ENCODE data around the gene CRY2.
"Not testable (repeated sequence)": the region's sequence is repeated elsewhere in the genome, so short reads cannot be mapped to it uniquely, and the experiment has no call there.

CRY2 gene

DNA sequence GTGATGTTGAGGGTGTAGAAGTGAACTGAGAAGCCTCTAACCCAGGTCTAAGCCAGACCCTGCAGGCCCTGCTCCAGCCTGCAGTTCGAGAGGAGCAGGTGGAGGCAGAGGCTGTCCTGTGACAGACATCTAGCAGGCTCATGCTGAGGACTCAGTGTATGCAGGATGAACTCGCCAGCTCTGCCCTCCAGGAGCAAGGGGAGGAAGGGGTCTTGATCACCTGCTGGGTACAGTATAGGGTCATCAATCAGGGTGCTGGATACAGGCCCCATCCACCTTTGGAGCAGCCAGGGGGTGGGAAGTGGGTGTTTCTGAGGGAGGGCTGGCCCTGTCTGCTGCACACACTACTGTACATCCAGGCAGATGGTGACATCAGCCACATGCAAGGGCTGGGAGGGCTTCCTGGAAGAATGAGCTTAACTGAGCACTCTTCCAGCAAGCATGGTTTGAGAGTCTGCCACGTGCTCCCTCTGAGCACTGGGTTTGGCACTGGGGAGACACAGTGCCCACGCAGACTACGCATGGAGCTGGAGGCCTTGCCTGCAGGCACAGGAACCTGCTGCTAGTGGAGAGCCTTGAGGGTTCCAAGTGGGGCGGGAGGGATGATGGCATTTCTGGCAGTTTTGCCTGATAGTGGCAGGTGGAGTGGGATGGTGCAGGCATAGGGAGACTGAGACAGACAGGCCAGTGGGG is 47.4 kb downstream of the CRY2 start:
- Histone ChIP-seq H3K36me3 (ENCODE audit: control insufficient read depth, insufficient read depth, low read length) (no peaks in the 10 kb centered on the region), H3K4me3 (ENCODE audit: low read depth, low read length) (no peak overlapping the region), H3K9me3 (ENCODE audit: control insufficient read depth, insufficient read depth, low read depth, low read length) (no peaks in the 10 kb centered on the region), H3K27ac (ENCODE audit: low read depth, low read length) (no peak overlapping the region), H3K4me1 (ENCODE audit: control insufficient read depth, insufficient read depth, low read length) (peaks cover 29% of the 10 kb centered on the region), H3K27me3 (ENCODE audit: control insufficient read depth, insufficient read depth, low read length) (peaks cover 13% of the 10 kb centered on the region; the same call in 1 of the 2 replicates), H3K9ac (ENCODE audit: low read length) (no peak overlapping the region)

GRCh38 chr11:45895553-45896259 is 48.4 kb downstream of the CRY2 start:
- no peak overlapping the region for H3K27ac ChIP-seq (ENCODE audit: low read depth, low read length)
- H3K36me3 ChIP-seq (ENCODE audit: control insufficient read depth, insufficient read depth, low read length) = no peaks in the 10 kb centered on the region
- H3K4me3 ChIP-seq (ENCODE audit: low read depth, low read length) = no peak overlapping the region
- peaks cover 33% of the 10 kb centered on the region for H3K4me1 ChIP-seq (ENCODE audit: control insufficient read depth, insufficient read depth, low read length)
- peaks cover 18% of the 10 kb centered on the region for H3K27me3 ChIP-seq (ENCODE audit: control insufficient read depth, insufficient read depth, low read length)
- no peaks in the 10 kb centered on the region for H3K9me3 ChIP-seq (ENCODE audit: control insufficient read depth, insufficient read depth, low read depth, low read length)
- no peak overlapping the region for H3K9ac ChIP-seq (ENCODE audit: low read length)

GRCh38 chr11:45896422-45896984 is 49.2 kb downstream of the CRY2 start:
- Histone ChIP-seq H3K27me3 (ENCODE audit: control insufficient read depth, insufficient read depth, low read length) (peaks cover 26% of the 10 kb centered on the region), H3K4me1 (ENCODE audit: control insufficient read depth, insufficient read depth, low read length) (peaks cover 36% of the 10 kb centered on the region), H3K4me3 (ENCODE audit: low read depth, low read length) (peak overlapping the region; percentile 32; the same call in 1 of the 2 replicates), H3K9ac (ENCODE audit: low read length) (no peak overlapping the region), H3K36me3 (ENCODE audit: control insufficient read depth, insufficient read depth, low read length) (no peaks in the 10 kb centered on the region), H3K9me3 (ENCODE audit: control insufficient read depth, insufficient read depth, low read depth, low read length) (no peaks in the 10 kb centered on the region), H3K27ac (ENCODE audit: low read depth, low read length) (no peak overlapping the region)

DNA sequence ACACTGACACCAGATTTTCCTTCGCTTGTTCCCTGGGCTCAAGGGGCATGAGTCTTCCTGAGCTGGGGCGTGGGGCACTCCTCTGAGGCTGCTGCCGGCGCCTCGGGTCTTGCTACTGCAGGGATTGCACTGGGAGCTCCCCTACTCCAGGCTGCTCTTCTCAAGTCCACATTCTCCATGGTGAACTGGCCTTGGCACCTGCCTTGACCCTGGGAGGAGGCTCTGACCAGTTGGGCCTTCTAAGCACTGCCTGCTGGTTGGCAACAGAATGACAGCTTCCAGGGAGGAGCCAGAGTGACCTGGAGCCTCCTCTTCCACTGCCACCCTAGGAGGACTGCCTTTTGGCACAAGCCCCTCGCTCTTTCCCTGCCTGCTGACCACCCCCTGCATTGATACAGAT is 50.3 kb downstream of the CRY2 start:
- H3K27me3 ChIP-seq (ENCODE audit: control insufficient read depth, insufficient read depth, low read length) = peaks cover 29% of the 10 kb centered on the region
- H3K36me3 ChIP-seq (ENCODE audit: control insufficient read depth, insufficient read depth, low read length) = peaks cover 4% of the 10 kb centered on the region; the same call in 1 of the 2 replicates
- no peaks in the 10 kb centered on the region for H3K9me3 ChIP-seq (ENCODE audit: control insufficient read depth, insufficient read depth, low read depth, low read length)
- peaks cover 36% of the 10 kb centered on the region for H3K4me1 ChIP-seq (ENCODE audit: control insufficient read depth, insufficient read depth, low read length)
- H3K4me3 ChIP-seq (ENCODE audit: low read depth, low read length) = no peak overlapping the region
- no peak overlapping the region for H3K27ac ChIP-seq (ENCODE audit: low read depth, low read length)
- no peak overlapping the region for H3K9ac ChIP-seq (ENCODE audit: low read length)

- Histone ChIP-seq H3K9ac (ENCODE audit: low read length) (peak overlapping the region; percentile 17), H3K9me3 (ENCODE audit: control insufficient read depth, insufficient read depth, low read depth, low read length) (no peaks in the 10 kb centered on the region), H3K27ac (ENCODE audit: low read depth, low read length) (no peak overlapping the region), H3K27me3 (ENCODE audit: control insufficient read depth, insufficient read depth, low read length) (peaks cover 29% of the 10 kb centered on the region), H3K4me1 (ENCODE audit: control insufficient read depth, insufficient read depth, low read length) (peaks cover 26% of the 10 kb centered on the region), H3K36me3 (ENCODE audit: control insufficient read depth, insufficient read depth, low read length) (peaks cover 17% of the 10 kb centered on the region), H3K4me3 (ENCODE audit: low read depth, low read length) (peak overlapping the region; percentile 73)
Measured at GRCh38 chr11:45899086-45899447, 51.8 kb downstream of the CRY2 start.

DNA sequence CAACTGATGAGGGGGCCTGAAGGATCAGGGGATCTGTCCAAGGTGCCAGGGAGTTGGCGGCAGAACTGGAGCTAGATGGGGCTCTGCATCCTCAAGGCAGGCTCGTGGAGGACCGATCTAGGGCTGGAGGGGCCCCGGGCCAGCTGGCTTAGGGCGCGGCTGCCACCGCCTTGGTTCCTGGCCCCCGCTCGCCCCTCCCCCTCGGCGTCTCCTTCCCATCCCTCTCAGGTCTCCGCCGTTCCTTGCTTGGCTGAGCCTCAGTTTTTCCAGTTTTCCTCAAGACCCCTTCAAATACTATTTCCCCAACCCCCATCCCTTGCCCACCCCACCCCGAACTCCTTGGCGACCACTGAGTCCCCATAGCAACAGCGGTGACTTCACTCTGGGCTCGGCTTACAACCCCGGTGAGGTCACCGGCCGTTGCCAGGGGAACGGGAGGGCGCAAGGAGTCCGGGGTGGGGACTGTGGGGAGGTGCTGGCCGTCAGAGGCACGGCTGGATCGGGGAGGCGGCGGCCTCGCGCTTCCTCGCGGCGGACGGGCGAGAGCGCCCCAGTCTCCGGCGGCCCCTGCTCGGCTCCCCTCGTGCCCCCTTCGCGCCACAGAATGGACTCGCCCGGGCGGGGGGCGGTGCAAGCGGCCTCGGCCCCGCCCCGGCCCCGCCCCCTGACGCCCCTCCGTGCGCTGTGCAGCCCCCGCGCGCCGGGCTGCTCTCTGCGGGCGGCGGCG is 52.3 kb downstream of the CRY2 start:
- Histone ChIP-seq H3K27me3 (ENCODE audit: control insufficient read depth, insufficient read depth, low read length) (peaks cover 29% of the 10 kb centered on the region), H3K9me3 (ENCODE audit: control insufficient read depth, insufficient read depth, low read depth, low read length) (no peaks in the 10 kb centered on the region), H3K4me1 (ENCODE audit: control insufficient read depth, insufficient read depth, low read length) (peaks cover 26% of the 10 kb centered on the region), H3K27ac (ENCODE audit: low read depth, low read length) (peak overlapping the region; percentile 86), H3K36me3 (ENCODE audit: control insufficient read depth, insufficient read depth, low read length) (peaks cover 22% of the 10 kb centered on the region), H3K4me3 (ENCODE audit: low read depth, low read length) (peak overlapping the region; percentile 73), H3K9ac (ENCODE audit: low read length) (peak overlapping the region; percentile 93)

DNA sequence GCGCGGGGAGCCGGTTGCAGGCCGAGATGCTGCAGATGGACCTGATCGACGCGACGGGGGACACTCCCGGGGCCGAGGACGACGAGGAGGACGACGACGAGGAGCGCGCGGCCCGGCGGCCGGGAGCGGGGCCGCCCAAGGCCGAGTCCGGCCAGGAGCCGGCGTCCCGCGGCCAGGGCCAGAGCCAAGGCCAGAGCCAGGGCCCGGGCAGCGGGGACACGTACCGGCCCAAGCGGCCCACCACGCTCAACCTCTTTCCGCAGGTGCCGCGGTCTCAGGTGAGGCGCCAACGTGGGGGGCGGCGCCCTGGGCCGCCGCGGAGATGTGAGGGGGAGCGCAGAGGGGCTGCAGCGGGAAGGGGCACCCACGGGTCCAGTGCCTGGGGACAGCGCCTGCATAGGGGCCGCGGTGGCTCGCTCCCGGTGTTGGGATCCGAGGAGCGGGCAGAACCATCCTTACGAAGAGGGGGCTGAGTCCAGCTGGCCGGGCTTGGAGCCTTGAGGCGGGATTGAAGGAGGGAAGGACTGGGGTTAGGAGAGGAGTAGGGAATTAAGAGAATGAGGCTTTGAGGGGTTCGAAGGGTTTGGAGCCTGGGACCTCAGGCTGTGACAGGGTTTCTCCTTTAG is 53.0 kb downstream of the CRY2 start:
- Histone ChIP-seq H3K9ac (ENCODE audit: low read length) (peak overlapping the region; percentile 13), H3K36me3 (ENCODE audit: control insufficient read depth, insufficient read depth, low read length) (peaks cover 27% of the 10 kb centered on the region), H3K4me1 (ENCODE audit: control insufficient read depth, insufficient read depth, low read length) (peaks cover 26% of the 10 kb centered on the region), H3K4me3 (ENCODE audit: low read depth, low read length) (peak overlapping the region; percentile 73), H3K27me3 (ENCODE audit: control insufficient read depth, insufficient read depth, low read length) (peaks cover 29% of the 10 kb centered on the region)
- not testable (repeated sequence) for H3K27ac ChIP-seq (ENCODE audit: low read depth, low read length); H3K9me3 ChIP-seq (ENCODE audit: control insufficient read depth, insufficient read depth, low read depth, low read length)

GRCh38 chr11:45900916-45901617 is 53.8 kb downstream of the CRY2 start:
- peaks cover 29% of the 10 kb centered on the region for H3K27me3 ChIP-seq (ENCODE audit: control insufficient read depth, insufficient read depth, low read length)
- H3K4me1 ChIP-seq (ENCODE audit: control insufficient read depth, insufficient read depth, low read length) = peaks cover 24% of the 10 kb centered on the region
- no peaks in the 10 kb centered on the region for H3K9me3 ChIP-seq (ENCODE audit: control insufficient read depth, insufficient read depth, low read depth, low read length)
- no peak overlapping the region for H3K27ac ChIP-seq (ENCODE audit: low read depth, low read length)
- H3K36me3 ChIP-seq (ENCODE audit: control insufficient read depth, insufficient read depth, low read length) = peaks cover 29% of the 10 kb centered on the region
- no peak overlapping the region for H3K9ac ChIP-seq (ENCODE audit: low read length)
- H3K4me3 ChIP-seq (ENCODE audit: low read depth, low read length) = peak overlapping the region; percentile 73

DNA sequence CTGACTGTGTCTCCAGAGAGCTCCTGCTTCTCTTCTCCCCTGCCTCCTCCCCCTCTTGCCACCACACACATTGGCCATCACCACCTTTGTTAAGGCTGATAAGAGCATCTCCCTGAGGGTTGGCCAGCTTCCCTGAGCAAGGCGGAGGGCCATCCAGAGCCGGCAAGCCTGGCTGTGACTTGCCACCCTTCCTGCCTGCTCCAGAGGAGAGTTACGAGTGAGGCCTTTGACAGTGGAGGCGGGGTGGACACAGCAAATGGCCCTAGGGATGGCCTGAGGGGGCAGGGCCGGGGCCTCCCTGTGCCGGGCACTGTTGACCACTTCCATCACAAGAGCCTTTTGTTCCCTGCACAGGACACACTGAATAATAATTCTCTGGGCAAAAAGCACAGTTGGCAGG is 54.4 kb downstream of the CRY2 start:
- peaks cover 18% of the 10 kb centered on the region for H3K4me1 ChIP-seq (ENCODE audit: control insufficient read depth, insufficient read depth, low read length)
- no peaks in the 10 kb centered on the region for H3K9me3 ChIP-seq (ENCODE audit: control insufficient read depth, insufficient read depth, low read depth, low read length)
- peaks cover 29% of the 10 kb centered on the region for H3K27me3 ChIP-seq (ENCODE audit: control insufficient read depth, insufficient read depth, low read length)
- H3K4me3 ChIP-seq (ENCODE audit: low read depth, low read length) = no peak overlapping the region
- H3K27ac ChIP-seq (ENCODE audit: low read depth, low read length) = no peak overlapping the region
- H3K36me3 ChIP-seq (ENCODE audit: control insufficient read depth, insufficient read depth, low read length) = peaks cover 29% of the 10 kb centered on the region
- H3K9ac ChIP-seq (ENCODE audit: low read length) = no peak overlapping the region

Measured in HUES6 (cell line).